H1 (cell line): ENCODE results near the gene CYREN.

Experiments
- BCL11A ChIP-seq, 2 experiments: IDR thresholded peaks; one replicate each; pipeline ENCODE4 v1.6.1; 2011; ENCODE audit warnings: low read depth in 2 of 2, low read length in 2 of 2, mild to moderate bottlenecking in 2 of 2
- CHD1 ChIP-seq: IDR thresholded peaks from 2 replicates; pipeline ENCODE4 v1.6.1; 2012; ENCODE audit warnings: low read depth, low read length, improper control_type of control experiment
- CHD2 ChIP-seq: IDR thresholded peaks from 2 replicates; pipeline ENCODE4 v1.6.1; 2012; ENCODE audit warnings: low read length, improper control_type of control experiment
- POLR2A ChIP-seq, 2 experiments: IDR thresholded peaks; 1 replicate in 1 of 2; 2 replicates in 1 of 2; pipeline ENCODE4 v1.6.1; 2011; ENCODE audit warnings: low read depth in 2 of 2, low read length in 2 of 2, mild to moderate bottlenecking in 2 of 2; ENCODE audit errors: control extremely low read depth in 1 of 2
- RBBP5 ChIP-seq: IDR thresholded peaks from 2 replicates; pipeline ENCODE4 v1.7.1; 2012; ENCODE audit warnings: low read depth, mild to moderate bottlenecking, inconsistent platforms, low read length, moderate library complexity, borderline replicate concordance
- TAF1 ChIP-seq: IDR thresholded peaks from 2 replicates; pipeline ENCODE4 v1.6.1; 2011; ENCODE audit warnings: mild to moderate bottlenecking, low read depth, low read length
- TF ChIP-seq, protein P1 (sequence below), 3 experiments: IDR thresholded peaks; 1 replicate in 2 of 3; 2 replicates in 1 of 3; pipeline versions ENCODE4 v1.5.1 to v1.6.1; 2011; ENCODE audit warnings: low read length in 3 of 3, mild to moderate bottlenecking in 3 of 3, inconsistent platforms in 2 of 3, low read depth in 1 of 3, moderate library complexity in 1 of 3; ENCODE audit not compliant: insufficient read depth in 1 of 3; ENCODE audit errors: control extremely low read depth in 1 of 3
- TF ChIP-seq, protein P2 (sequence below): IDR thresholded peaks from 2 replicates; pipeline ENCODE4 v1.6.1; 2011; ENCODE audit warnings: low read length, improper control_type of control experiment
- TF ChIP-seq, protein P3 (sequence below): IDR thresholded peaks from 2 replicates; pipeline ENCODE4 v1.6.1; 2012; ENCODE audit warnings: inconsistent platforms

DNA sequence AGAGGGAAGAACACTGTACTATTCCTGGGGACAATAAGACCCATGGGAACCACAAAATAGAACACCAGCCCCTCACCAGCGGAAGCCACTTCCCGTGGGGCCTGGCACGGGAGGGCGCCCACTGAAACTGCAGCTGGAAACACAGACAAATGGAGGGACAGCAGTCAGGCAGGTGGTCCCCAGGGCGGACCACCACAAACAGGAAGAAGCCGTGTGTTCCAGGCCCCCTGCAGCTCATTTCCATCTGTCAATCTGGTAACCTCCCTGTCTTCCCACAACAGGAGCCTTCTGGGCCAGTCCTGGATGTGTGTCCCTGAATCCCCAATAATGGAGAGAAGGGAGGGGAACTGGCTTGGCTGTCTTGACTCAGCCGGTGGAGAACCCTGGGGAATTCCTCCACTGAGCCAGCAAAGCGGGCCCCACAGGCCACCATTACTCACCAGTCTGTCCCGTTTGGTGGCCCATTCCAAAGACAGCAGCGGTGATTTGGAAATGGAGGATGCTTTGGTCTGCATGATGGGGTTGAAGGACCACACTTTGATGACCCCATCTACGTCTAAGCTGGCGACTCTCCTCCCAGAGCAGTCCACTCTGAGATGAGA, 24.1 kb upstream of the CYREN start:
- TF ChIP-seq, protein P1, sequence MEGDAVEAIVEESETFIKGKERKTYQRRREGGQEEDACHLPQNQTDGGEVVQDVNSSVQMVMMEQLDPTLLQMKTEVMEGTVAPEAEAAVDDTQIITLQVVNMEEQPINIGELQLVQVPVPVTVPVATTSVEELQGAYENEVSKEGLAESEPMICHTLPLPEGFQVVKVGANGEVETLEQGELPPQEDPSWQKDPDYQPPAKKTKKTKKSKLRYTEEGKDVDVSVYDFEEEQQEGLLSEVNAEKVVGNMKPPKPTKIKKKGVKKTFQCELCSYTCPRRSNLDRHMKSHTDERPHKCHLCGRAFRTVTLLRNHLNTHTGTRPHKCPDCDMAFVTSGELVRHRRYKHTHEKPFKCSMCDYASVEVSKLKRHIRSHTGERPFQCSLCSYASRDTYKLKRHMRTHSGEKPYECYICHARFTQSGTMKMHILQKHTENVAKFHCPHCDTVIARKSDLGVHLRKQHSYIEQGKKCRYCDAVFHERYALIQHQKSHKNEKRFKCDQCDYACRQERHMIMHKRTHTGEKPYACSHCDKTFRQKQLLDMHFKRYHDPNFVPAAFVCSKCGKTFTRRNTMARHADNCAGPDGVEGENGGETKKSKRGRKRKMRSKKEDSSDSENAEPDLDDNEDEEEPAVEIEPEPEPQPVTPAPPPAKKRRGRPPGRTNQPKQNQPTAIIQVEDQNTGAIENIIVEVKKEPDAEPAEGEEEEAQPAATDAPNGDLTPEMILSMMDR (IDR thresholded peaks at IDR 0.05; ENCODE audit: control extremely low read depth in 1 of 3, insufficient read depth in 1 of 3, low read depth in 1 of 3, low read length in 3 of 3), result no peak
- TF ChIP-seq BCL11A (IDR thresholded peaks at IDR 0.05; ENCODE audit: low read depth in 2 of 2, low read length in 2 of 2) (no peak), POLR2A (IDR thresholded peaks at IDR 0.05; ENCODE audit: control extremely low read depth in 1 of 2, low read depth in 2 of 2, low read length in 2 of 2) (no peak), RBBP5 (no peak), CHD2 (no peak), CHD1 (no peak), TAF1 (no peak)
- TF ChIP-seq, protein P2, sequence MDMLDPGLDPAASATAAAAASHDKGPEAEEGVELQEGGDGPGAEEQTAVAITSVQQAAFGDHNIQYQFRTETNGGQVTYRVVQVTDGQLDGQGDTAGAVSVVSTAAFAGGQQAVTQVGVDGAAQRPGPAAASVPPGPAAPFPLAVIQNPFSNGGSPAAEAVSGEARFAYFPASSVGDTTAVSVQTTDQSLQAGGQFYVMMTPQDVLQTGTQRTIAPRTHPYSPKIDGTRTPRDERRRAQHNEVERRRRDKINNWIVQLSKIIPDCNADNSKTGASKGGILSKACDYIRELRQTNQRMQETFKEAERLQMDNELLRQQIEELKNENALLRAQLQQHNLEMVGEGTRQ, result no peak
- TF ChIP-seq, protein P3, sequence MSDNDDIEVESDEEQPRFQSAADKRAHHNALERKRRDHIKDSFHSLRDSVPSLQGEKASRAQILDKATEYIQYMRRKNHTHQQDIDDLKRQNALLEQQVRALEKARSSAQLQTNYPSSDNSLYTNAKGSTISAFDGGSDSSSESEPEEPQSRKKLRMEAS, result no peak
